ENCODE data around the gene IGSF8. TPM values are rescaled to one million over a fixed set of nuclear protein-coding genes. Genes with fewer than 3 reads are reported as not detected.

IGSF8 gene
- total and polyA plus RNA-seq, 8 donors = 27.5 to 38.3 (median 31.7) TPM

GRCh38 chr1:160129966-160130365 lies 31.5 kb upstream of the IGSF8 start:
- no peak overlapping the region for H3K4me3 ChIP-seq
- no peak for TF ChIP-seq CTCF (IDR thresholded peaks at IDR 0.05)
- DNase-seq = no peak
- no peaks in the 10 kb centered on the region for H3K27me3 ChIP-seq
- no peaks in the 10 kb centered on the region for H3K4me1 ChIP-seq
- ATAC-seq = no peak
- no peak overlapping the region for H3K27ac ChIP-seq
- H3K9me3 ChIP-seq = no peaks in the 10 kb centered on the region
- H3K36me3 ChIP-seq = no peaks in the 10 kb centered on the region
- intact Hi-C loops (cut with DNase I) = no loop called here

GRCh38 chr1:160129558-160129957 lies 31.1 kb upstream of the IGSF8 start:
- no peak overlapping the region for H3K27ac ChIP-seq

GRCh38 chr1:160129046-160129445 lies 30.6 kb upstream of the IGSF8 start:
- Histone ChIP-seq H3K9me3 (no peaks in the 10 kb centered on the region), H3K27ac (no peak overlapping the region), H3K36me3 (no peaks in the 10 kb centered on the region), H3K4me1 (peaks cover 0 to 4% of the 10 kb centered on the region in 2 donors), H3K4me3 (no peak overlapping the region), H3K27me3 (no peaks in the 10 kb centered on the region)
- no peak for DNase-seq
- intact Hi-C loops (cut with DNase I) = no loop called here
- TF ChIP-seq CTCF (IDR thresholded peaks at IDR 0.05) = no peak
- ATAC-seq = no peak

More at GRCh38 chr1:160129558-160129957, 31.1 kb upstream of the IGSF8 start:
- Histone ChIP-seq H3K36me3 (no peaks in the 10 kb centered on the region), H3K4me3 (no peak overlapping the region), H3K4me1 (peaks cover 0 to 1% of the 10 kb centered on the region in 2 donors), H3K27me3 (no peaks in the 10 kb centered on the region), H3K9me3 (no peaks in the 10 kb centered on the region)
- ATAC-seq (no peak), DNase-seq (no peak)
- no peak for TF ChIP-seq CTCF (IDR thresholded peaks at IDR 0.05)
- intact Hi-C loops (cut with DNase I) = no loop called here

GRCh38 chr1:160128636-160129035 lies 30.2 kb upstream of the IGSF8 start:
- intact Hi-C loops (cut with DNase I) = no loop called here
- no peak for DNase-seq
- H3K9me3 ChIP-seq = no peaks in the 10 kb centered on the region
- ATAC-seq = no peak
- peaks cover 0 to 4% of the 10 kb centered on the region in 2 donors for H3K4me1 ChIP-seq
- no peak overlapping the region for H3K4me3 ChIP-seq
- no peaks in the 10 kb centered on the region for H3K36me3 ChIP-seq
- TF ChIP-seq CTCF (IDR thresholded peaks at IDR 0.05) = no peak
- no peaks in the 10 kb centered on the region for H3K27me3 ChIP-seq
- H3K27ac ChIP-seq = no peak overlapping the region

- peak; percentile 36 for ATAC-seq
- H3K27ac ChIP-seq = no peak overlapping the region
- no peak for DNase-seq
These were observed 29.6 kb upstream of the IGSF8 start for GRCh38 chr1:160127865-160128523.

More at GRCh38 chr1:160127865-160128523, 29.6 kb upstream of the IGSF8 start:
- intact Hi-C loops (cut with DNase I) = no loop called here
- Histone ChIP-seq H3K9me3 (no peaks in the 10 kb centered on the region), H3K27me3 (no peaks in the 10 kb centered on the region), H3K4me3 (no peak overlapping the region), H3K36me3 (no peaks in the 10 kb centered on the region), H3K4me1 (peaks cover 0 to 4% of the 10 kb centered on the region in 2 donors)
- no peak for TF ChIP-seq CTCF (IDR thresholded peaks at IDR 0.05)

All from left lung (tissue), 10 donors.